GM04503 (cell line): ENCODE measurements around the gene PRAMEF12.
"Not testable (repeated sequence)": the region's sequence is repeated elsewhere in the genome, so short reads cannot be mapped to it uniquely, and the experiment has no call there.

ENCODE experiments used
- DNase-seq: peaks from one replicate; pipeline ENCODE4 v3.0.0-alpha.2; 2012; ENCODE audit warnings: low read depth

Gene PRAMEF12

GRCh38 chr1:12773438-12773837, at the start of gene PRAMEF12:
TSS of gene PRAMEF12 (plus strand) at chr1:12773738. CDS start at chr1:12774868, 1,130 bp downstream.
- no peak for DNase-seq

- no peak for DNase-seq
These were observed 45.1 kb upstream of the PRAMEF12 start for GRCh38 chr1:12728391-12728790.

GRCh38 chr1:12730156-12730555, 43.4 kb upstream of the PRAMEF12 start:
- no peak for DNase-seq

GRCh38 chr1:12731084-12731483, 42.5 kb upstream of the PRAMEF12 start:
- DNase-seq = not testable (repeated sequence)

- no peak for DNase-seq
These were observed 38.9 kb upstream of the PRAMEF12 start for GRCh38 chr1:12734651-12735050.

- DNase-seq = no peak
These were observed 34.6 kb upstream of the PRAMEF12 start for GRCh38 chr1:12738934-12739333.

GRCh38 chr1:12739613-12740012, 33.9 kb upstream of the PRAMEF12 start:
- no peak for DNase-seq

GRCh38 chr1:12741946-12742345, 31.6 kb upstream of the PRAMEF12 start:
- DNase-seq = no peak

- peak; percentile 5 for DNase-seq
These were observed 28.2 kb upstream of the PRAMEF12 start for GRCh38 chr1:12745126-12745991.

- peak; percentile 41 for DNase-seq
These were observed 27.6 kb upstream of the PRAMEF12 start, which contains the start of gene CFAP107 for GRCh38 chr1:12745992-12746323. TSS of gene CFAP107 (plus strand) at chr1:12746200. CDS start at chr1:12746431, 231 bp downstream.

GRCh38 chr1:12748778-12749355, 24.7 kb upstream of the PRAMEF12 start:
- DNase-seq = no peak

GRCh38 chr1:12754738-12755137, 18.8 kb upstream of the PRAMEF12 start:
- DNase-seq = no peak

GRCh38 chr1:12756273-12756672, 17.3 kb upstream of the PRAMEF12 start:
- no peak for DNase-seq

GRCh38 chr1:12756768-12757413, 16.6 kb upstream of the PRAMEF12 start:
- no peak for DNase-seq

GRCh38 chr1:12757836-12758235, 15.7 kb upstream of the PRAMEF12 start:
- no peak for DNase-seq

- no peak for DNase-seq
These were observed 13.2 kb upstream of the PRAMEF12 start for GRCh38 chr1:12760256-12760795.

- no peak for DNase-seq
These were observed 11.8 kb upstream of the PRAMEF12 start for GRCh38 chr1:12761781-12762180.

- no peak for DNase-seq
These were observed 10.8 kb upstream of the PRAMEF12 start for GRCh38 chr1:12762766-12763165.

GRCh38 chr1:12763479-12763878, 10.1 kb upstream of the PRAMEF12 start:
- DNase-seq = no peak

GRCh38 chr1:12764016-12764415, 9.5 kb upstream of the PRAMEF12 start:
- DNase-seq = no peak

GRCh38 chr1:12769031-12769430, 4.5 kb upstream of the PRAMEF12 start:
- no peak for DNase-seq

- no peak for DNase-seq
These were observed 3.5 kb upstream of the PRAMEF12 start for GRCh38 chr1:12769976-12770505.
